UCSD-AML1 (cell line): ENCODE results near the gene ZBTB7B.
A peak's percentile ranks its signal among the peaks of the same experiment; 100 is the strongest.

Source experiments
- DNase-seq: peaks from one replicate; lab custom pipeline; 2025; ENCODE audit not compliant: unreplicated experiment; lab: John Stamatoyannopoulos, UW

Gene ZBTB7B

GRCh38 chr1:155014709-155015508 is 12.3 kb downstream of the ZBTB7B start:
- DNase-seq: no peak

DNA sequence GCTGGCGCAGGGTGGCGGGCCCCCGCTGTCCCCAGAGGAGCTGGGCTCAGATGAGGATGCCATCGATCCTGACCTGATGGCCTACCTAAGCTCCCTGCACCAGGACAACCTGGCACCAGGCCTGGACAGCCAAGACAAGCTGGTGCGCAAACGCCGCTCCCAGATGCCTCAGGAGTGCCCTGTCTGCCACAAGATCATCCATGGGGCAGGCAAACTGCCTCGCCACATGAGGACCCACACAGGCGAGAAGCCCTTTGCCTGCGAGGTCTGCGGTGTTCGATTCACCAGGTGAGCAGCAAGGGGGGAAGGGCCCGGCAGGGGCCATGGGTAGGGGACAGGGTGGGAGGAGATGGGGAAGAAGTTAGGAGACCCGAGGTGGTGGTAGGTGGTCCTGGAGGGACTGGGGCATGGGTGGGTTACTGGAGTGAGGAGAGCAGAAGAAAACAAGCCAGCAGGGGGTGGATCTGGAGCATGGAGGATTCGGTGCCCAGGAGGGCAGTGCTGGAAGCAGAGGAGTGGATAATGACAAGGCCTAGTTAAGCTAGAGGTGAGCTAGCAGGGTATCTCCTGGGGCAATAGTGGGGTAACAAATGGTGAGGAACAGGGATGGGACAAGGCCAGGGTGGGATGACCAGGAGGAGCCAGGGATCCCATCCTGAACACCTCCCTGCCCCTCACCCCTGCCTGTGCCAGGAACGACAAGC is 13.1 kb downstream of the ZBTB7B start:
- no peak for DNase-seq

DNA sequence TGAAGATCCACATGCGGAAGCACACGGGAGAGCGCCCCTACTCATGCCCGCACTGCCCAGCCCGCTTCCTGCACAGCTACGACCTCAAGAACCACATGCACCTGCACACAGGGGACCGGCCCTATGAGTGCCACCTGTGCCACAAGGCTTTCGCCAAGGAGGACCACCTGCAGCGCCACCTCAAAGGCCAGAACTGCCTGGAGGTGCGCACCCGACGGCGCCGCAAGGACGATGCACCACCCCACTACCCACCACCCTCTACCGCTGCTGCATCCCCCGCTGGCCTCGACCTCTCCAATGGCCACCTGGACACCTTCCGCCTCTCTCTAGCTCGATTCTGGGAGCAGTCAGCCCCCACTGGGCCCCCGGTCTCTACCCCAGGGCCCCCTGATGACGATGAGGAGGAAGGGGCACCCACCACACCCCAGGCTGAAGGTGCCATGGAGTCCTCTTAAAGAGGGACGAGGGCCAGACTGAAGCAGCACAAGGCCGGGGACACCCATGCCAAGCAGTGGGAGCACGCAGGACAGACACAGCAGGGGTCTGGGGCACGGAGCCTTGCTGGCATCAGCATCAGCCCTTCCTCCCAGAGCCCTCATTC is 13.7 kb downstream of the ZBTB7B start:
- no peak for DNase-seq

DNA sequence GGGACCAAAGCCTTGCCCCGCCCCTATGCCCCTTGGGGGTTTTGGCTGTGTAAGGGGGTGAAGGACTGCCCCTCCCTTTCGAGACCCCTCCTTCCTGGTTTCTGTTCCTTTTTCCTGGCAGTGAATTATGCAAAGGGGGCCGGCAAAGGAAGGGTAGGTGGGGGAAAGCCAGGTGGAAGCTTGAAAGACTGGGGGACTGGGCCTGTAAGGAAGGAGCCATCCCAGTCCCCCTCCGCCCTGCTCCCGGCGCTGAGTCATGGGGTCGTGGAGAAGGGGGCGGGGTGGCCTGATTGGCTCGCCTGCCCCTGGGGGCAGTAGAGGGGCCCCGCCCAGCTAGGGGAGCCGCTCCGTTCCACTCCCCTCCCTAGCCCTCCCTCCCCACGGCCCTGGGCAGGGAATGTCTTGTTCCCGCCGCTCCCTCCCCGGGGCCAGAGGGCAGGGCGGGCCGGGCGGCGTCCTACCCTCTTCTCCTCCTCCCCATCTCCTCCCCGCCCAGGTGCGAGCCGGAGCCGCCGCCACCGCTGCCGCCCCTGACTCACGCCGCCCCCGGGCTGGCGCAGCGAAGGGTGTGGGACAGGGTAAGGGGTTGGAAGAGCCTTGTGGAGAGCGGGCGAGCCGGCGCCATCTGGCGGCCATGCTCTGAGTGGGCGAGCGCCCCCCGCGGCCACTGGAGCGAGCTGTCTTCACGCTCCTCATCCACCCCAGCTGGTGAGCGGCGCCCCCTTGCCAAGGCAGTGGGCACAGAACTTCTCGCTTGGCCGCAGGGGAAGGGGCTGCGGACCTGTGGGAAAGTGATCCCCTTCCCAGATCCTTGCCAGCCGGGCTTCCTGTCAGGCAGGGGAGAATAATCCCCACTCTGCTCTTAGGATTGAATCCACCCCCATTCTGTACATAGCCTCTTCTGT is 14.7 kb downstream of the ZBTB7B start:
- DNase-seq: peak; percentile 90

DNA sequence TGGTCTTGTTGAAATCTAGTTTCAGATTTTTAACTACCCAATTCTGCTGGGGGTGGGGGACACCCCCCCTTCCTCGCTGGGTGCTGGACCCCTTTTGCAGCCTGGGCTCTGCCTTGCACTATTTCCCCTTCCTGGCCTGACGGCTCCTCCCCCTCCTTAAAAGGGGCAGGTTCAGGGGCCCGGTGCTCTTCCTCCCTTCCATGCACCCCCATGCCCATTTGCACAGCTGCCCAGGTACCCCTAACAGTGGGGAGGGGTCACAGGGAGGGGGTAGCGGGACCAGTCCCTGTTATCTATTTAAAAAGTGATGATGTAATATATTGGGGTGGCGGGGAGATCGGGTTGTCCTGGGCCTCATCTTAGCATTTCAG is 15.3 kb downstream of the ZBTB7B start:
- DNase-seq: no peak

- no peak for DNase-seq
Measured at GRCh38 chr1:155018617-155019348, 16.2 kb downstream of the ZBTB7B start.

DNA sequence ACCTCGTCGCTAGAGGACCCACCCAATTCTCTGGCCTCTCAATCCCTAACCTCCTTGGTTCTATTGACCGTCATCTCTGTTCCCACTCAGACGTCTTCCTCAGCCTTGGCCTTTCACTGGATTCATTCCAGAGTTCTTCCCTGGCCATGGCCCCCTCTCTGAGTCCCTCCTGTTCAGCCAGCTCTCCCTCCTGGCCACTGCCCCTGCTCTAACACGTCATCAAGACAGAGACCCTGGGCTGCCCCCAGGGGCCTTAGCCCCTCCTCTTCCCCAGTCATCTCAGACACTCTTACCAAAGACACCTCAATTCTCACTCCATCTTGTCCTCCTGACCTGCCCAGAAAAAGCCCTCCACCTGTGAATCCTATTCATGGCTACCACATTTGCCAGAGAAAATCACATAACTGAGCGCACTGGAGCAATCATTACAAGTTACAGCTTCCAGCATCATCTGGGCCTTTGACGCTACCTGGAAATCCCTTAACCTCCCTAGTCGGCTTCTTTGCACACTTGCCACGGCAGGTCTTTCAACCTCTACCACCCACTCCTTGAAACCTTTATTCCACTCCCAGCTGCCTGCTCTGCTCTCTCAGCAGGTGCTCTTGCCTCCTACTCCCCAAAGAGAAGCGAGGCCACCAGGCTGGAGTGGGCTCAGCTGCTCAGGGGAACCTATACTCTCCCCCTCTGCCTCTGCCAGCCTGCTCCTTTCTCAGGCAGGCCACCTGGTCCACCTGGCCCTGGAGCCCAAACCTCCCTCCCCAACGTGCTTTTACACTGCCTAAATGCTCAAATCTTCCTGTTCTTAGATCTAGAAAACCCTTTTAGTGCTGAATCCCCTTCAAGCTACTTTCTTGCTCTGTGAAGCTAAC is 17.0 kb downstream of the ZBTB7B start:
- no peak for DNase-seq

DNA sequence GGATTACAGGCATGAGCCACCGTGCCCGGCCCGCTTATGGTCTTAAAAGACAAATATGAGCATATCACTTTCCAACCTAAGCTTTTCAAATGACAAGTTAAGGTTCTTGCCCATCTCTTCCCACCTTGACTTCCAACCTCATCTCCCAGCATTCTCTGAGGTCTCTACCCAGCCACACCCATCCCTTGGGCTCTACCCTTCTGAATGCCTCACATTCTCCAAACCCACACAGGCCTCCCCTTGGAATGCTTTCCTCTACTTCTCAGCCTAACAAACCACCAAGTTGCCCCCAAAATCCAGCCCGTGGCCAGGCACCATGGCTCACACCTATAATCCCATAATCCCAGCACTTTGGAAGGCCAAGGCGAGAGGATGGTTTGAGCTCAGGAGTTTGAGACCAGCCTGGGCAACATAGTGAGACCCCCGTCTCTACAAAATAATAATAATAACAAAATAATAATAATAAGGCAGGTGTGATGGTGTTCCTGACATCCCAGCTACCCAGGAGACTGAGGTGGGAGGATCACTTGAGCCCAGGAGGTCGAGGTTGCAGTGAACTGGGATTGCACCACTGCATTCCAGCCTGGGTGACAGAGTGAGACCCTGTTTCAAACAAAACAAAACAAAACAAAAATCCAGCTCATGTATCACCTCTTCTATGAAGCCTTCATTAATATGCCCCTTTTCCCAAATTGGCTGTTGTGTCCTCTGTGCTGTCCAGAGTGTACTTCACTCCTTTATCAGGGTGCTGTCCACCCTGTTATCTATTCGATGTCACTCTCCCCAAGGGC is 19.7 kb downstream of the ZBTB7B start:
- DNase-seq: no peak

DNA sequence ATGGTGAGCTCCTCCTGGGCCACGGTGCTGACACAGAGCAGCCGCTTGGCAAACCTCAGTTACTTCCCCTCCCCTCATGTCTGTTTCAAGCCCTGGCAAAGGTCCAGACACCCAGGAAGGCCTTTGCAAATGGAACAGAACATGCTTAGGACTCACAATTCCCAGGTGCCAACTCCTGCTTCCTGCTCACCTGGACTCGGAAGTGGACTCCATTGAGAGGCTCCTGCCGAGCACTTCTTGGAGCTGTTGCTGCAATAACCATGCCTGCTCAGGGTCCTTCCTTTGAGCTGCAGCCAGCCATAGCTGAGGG is 20.3 kb downstream of the ZBTB7B start:
- DNase-seq: no peak

GRCh38 chr1:155023627-155024026 is 21.0 kb downstream of the ZBTB7B start:
- no peak for DNase-seq

GRCh38 chr1:155024315-155024714 is 21.7 kb downstream of the ZBTB7B start:
- DNase-seq: no peak

DNA sequence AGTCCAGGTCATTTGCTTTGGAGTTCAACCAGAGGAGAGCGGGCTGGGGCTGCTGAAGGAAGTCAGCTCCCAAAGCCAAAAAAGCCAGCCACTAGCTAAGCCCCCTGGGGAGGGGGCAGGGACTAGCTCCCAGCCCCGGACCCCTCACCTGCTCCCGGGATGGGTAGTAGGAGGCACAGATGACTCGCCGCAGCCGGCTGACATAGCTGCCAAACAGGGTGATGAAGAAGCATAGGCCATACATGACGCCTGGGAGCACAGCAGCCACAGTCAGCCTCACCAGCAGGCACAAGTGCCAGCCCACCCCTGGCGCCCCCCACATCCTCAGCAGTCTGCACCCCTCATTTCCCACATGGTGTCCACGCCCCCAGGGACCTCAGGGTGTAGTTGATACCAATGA is 23.6 kb downstream of the ZBTB7B start:
- DNase-seq: no peak

DNA sequence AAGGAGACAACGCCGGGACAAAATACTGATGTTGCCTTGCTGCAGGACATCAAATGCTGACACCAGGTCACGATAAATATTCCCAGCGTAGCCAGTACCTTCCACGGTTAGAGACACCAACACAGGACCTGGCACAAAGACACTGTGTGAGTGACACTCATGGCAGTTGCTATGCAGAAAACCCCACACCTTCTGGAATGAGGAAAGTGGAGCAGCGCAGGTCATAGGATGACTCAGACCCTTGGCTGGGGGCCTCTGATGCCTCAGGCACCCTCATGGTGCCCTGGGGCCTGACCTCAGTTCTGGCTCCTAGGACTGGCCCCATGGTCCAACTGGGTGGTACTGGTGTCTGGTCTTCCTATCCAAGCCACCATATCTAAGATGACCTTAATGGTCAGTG is 24.0 kb downstream of the ZBTB7B start:
- no peak for DNase-seq

DNA sequence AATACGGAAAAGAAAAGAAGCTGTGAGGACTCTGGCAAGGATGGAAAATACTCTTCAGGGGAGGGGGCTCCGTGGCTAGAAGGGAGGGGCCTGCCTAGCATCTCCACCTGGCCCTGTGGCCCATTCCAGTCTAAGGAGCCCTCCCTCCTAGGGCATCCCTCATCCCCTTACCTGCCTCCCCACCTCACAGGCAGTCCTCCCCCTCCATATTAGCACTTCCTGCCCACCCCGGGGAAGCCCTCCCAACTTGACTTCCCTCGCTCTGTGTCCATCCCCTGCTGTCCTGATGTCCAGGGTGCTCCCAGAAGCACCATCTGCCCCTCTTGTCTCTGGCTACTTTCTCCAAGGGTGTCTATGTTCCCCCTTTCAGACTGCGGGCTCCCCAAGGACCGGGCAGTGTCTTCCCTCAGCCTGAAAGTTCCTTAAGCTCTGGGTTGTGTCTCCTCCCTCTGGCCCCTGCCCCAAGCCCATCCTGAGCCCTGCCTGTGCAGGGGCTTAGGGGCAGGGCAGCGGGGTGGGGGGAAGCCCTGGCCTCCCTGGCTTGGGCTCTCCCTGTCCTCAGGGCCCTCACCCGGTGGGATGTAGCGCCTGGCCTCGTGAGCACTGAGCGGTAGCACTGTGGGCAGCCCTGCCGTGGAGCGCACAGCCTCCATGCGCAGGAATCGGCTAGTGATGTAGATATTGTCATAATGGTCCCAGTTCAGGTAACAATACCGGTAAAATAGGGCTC is 27.1 kb downstream of the ZBTB7B start:
- DNase-seq: no peak

- DNase-seq: no peak
Measured at GRCh38 chr1:155030243-155030795, 27.7 kb downstream of the ZBTB7B start.

- no peak for DNase-seq
Measured at GRCh38 chr1:155030899-155031298, 28.3 kb downstream of the ZBTB7B start.

DNA sequence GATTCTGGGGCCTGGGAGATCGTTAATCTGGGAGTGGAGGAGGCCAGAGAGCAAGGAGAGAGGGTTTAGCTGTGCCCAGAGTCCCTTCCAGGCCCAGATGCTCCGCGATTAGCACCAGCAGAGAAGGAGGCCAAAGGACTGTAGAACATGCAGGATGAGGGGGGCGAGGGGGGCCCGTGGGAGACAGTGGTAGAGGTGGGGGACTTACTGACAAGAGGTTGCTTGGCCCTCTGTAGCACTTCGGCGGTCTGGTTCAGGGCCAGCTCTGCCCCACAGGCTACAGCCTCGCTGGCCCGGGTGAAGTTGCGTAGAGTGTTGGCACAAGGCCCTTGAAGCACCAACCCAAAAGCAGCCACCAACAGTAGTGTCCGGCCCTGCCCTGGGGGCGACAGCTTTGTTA is 30.3 kb downstream of the ZBTB7B start:
- no peak for DNase-seq

DNA sequence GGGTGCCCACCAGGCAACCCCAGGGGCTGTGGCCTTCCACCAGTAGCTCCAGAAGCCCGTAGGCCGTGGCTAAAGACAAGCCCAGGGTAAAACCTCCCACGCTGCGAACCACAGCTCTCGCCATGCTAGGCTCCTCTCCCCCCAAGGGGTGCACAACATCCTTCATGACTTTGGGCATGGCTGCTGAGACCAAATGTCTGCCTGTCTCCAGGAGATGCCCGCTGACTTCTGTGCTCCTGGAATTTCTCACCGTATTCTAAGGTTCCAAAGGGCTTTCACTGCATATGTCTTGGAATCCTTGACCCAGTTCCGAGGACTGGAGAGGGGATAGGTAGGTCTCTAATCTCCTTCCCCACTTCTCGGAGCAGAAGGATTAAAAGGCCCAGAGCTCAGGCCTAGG is 30.9 kb downstream of the ZBTB7B start, which contains the start of the genes DCST1 and DCST2:
Gene DCST1 (plus strand): TSS at position 301 of the 400 bp plus-strand sequence. CDS start 213 bp downstream, outside the sequence.
Gene DCST2 (minus strand): TSS at position 258 of the 400 bp plus-strand sequence. CDS start 80 bp downstream, at position 178.
- DNase-seq: no peak
